IPS DF 4.7 (cell line): Measurements from ENCODE around the gene FXYD1.
"Not testable (repeated sequence)": the region's sequence is repeated elsewhere in the genome, so short reads cannot be mapped to it uniquely, and the experiment has no call there.

Experiments used
- DNase-seq: peaks from one replicate; pipeline ENCODE4 v3.0.0-alpha.2; 2013; ENCODE audit warnings: low spot score; ENCODE audit errors: extremely low read depth

Gene FXYD1

DNA sequence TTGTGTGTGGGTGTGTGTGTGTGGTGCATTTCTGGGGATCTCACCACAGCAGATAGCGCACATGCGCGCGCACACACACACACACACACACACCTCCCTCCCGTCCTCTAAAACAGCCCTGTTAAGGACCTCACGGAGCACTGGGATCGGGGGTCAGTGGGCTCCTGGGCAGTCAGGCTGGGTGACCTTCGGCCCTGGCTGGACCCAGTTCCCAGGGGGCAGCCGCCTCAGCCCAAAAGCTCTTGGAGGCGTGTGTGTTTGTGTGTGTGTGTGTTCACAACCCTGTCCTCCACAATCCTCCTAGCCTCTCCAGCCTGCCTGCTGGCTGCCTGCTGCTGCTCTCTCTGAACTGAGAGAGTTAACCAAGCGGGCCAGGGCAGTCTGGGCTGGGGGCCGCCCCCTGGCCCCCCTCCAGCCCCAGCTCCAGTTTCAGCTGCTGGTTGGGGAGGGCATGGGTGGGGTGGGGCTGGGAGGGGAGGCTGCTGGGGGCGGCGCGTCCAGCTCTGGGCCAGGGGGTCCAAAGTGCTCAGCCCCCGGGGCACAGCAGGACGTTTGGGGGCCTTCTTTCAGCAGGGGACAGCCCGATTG, at the start of gene FXYD1:
TSS of gene FXYD1 (plus strand) at position 520 of the 588 bp plus-strand sequence. CDS start 1,256 bp downstream, outside the sequence.
- no peak for DNase-seq

DNA sequence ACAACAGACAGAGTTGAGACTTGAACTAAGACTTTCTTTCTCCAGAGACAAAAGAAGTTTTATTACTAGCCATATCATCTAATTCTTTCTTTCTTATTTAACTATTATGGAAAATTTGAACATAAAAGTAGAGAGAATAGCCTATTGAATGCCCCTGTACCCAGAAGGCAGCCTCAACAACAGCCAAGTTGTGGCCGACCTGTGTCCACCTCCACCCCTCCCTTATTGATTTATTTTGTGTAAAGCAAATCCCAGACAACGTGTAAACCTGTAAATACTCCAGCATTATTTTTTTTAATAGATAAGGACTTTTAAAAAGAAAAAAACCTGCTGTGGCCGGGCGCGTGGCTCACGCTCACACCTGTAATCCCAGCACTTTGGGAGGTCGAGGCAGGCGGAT, 49.1 kb upstream of the FXYD1 start:
- no peak for DNase-seq

DNA sequence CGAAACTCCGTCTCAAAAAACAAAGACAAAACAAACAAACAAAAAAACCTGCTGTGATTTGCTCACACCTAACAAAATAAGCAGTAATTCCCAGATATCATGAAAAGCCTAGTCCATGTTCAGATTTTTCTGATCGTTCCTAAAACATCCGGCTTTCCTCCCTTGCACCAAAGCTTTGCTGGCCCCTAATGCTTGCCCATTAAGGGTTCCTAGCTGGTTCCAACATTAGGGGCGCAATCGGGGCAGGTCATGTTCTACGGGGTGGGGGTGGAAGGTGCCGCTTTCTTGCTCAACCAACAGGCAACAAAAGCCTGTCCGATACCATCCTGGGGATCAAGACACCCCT, 48.5 kb upstream of the FXYD1 start:
- no peak for DNase-seq

DNA sequence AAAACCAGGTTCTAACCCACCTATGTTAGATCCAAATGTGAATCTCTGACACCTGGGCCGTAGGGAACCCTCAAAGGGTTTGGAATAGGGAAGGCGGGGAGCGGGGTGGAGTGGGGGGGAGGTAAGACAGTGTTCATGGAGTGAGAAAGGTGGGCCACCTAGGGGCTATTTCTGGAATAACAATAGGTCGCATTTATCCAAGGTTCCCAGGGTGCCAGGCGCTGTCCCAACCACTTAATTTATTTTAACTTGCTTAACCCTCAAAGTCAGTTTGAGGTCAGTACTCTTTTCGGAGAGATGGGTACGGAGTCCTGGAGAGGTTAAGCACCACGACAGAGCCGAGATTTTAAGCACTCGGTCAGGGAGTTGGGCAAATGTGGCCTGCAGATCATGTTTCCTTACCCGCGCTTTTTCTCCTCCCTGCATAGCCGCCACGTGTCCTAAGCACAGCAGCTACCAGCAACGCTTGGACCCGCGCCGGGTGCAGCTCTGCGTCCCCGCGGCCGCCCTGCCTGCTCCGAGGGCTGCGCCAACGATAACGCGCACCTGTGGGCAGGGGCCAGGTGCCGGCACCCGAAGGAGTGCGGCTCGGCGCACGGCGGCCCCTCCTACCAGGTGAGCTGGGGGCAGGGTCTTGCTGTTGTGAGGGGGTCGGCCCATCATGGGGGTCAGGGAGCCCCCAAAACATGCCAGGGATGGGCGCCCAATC, 48.0 kb upstream of the FXYD1 start:
- DNase-seq: peak; percentile 38

- no peak for DNase-seq
These were observed 45.2 kb upstream of the FXYD1 start for GRCh38 chr19:35093430-35093829.

DNA sequence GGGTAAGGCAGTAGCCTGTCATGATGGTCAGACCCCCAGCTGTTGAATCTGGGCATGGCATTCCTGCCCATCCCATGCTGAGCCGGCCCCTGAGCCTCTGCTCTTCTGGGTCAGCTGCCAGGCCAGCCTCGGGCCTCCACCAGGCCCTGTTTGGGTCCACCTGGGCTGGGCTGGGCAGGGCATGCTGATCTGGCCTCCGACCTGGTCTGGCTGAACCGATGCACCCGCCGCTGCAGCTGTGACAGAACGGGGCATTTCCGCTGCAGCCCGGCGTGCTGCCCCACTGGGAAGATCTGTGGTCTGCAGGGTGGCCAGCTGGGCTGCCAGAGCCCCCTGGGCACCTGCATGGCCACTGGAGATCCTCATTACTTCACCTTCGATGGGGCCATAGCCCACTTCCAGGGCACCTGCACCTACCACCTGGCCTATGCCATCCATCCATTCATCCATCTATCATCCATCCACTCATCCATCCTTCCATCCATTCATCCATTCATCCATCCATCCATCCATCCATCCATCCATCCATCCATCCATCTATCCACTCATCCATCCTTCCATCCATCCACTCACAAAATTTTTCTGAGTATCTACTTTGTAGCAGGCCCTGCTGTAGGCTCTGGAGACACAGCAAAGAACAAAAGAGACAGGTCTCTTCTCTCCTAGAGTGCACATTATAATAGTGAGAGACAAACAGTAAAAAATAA, 44.5 kb upstream of the FXYD1 start:
- DNase-seq: no peak

DNA sequence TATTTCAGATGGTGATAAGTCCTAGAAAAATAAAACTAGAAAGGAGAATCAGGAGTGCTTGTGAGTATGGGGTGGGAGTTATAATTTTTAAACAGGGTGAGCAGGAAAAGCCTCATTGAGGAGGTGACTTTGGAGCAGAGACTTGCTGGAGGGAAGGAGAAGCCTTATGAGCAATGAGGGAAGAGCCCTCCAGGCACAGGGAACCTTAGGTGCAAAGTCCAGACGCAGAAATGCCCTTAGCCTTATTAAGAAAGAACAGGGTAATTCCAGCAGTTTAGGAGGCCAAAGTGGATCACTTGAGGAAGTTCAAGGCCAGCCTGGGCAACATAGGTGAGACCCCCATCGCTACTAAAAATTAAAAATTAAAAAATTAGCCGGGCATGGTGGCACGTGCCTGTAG, 44.0 kb upstream of the FXYD1 start:
- no peak for DNase-seq

DNA sequence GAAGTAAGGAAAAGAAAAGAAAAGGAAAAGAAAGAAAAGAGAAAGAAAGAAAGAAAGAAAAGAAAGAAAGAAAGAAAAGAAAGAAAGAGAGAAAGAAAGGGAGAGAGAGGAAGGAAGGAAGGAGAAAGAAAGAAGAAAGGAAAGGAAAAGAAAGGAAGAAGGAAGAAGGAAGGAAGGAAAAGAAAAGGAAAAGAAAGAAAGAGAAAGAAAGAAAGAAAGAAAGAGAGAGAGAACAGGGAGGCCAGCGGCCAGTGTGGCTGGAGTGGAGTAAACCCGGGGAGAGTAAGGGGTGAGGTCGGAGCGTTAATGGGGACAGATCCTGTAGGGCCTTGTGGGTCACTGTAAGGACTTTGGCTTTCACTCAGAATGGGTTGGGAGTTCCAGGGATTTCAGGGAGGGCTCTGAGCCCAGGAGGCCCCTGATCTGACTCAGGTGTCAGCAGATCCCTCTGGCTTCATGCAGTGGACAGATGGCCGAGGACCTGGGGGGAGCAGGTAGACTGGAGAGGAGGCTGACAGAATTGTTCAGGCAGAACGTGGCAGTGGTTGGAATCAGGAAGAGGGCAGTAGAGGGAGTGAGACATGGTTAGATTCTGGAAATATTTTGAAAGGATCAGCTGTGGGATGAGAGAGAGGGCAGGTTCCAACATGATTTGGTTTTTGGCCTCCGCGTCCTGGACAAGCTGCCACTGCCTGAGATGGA, 42.8 kb upstream of the FXYD1 start:
- DNase-seq: no peak

- no peak for DNase-seq
These were observed 40.1 kb upstream of the FXYD1 start for GRCh38 chr19:35098413-35099049.

DNA sequence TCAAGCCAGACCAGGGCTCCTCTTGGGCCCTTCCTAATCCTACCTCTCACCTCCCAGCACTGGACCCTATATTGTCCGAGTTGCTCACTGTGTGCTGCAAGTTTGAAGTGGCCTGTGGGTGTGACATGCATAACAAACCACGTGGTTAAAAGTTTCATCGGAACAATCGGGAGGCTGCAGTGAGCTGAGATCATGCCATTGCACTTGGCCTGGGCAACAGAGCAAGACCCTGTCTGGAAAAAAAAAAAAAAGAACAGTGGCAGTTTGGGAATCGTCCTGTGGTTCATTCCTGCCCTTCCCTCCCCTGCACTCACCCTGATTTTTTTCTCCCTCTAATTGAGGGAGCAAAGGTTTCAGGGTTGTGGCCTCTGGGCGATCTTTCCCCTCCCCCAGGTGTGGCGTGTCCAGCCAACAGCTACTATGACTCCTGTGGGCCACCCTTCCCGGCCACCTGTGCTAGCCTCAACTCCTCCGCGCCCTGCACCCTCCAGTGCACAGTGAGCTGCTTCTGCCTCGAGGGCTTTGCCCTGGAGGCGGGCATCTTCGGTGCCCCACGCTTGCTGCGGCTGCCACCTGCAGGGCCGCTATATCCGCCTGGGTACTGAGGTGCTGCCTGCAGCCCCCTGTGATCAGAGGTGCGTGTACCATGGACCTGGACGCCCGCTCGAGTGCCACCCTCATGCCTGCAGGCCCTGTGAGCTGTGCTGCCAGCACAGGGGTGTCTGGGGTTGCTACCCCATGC, 39.3 kb upstream of the FXYD1 start:
- DNase-seq: no peak

- no peak for DNase-seq
These were observed 38.7 kb upstream of the FXYD1 start for GRCh38 chr19:35099897-35100275.

DNA sequence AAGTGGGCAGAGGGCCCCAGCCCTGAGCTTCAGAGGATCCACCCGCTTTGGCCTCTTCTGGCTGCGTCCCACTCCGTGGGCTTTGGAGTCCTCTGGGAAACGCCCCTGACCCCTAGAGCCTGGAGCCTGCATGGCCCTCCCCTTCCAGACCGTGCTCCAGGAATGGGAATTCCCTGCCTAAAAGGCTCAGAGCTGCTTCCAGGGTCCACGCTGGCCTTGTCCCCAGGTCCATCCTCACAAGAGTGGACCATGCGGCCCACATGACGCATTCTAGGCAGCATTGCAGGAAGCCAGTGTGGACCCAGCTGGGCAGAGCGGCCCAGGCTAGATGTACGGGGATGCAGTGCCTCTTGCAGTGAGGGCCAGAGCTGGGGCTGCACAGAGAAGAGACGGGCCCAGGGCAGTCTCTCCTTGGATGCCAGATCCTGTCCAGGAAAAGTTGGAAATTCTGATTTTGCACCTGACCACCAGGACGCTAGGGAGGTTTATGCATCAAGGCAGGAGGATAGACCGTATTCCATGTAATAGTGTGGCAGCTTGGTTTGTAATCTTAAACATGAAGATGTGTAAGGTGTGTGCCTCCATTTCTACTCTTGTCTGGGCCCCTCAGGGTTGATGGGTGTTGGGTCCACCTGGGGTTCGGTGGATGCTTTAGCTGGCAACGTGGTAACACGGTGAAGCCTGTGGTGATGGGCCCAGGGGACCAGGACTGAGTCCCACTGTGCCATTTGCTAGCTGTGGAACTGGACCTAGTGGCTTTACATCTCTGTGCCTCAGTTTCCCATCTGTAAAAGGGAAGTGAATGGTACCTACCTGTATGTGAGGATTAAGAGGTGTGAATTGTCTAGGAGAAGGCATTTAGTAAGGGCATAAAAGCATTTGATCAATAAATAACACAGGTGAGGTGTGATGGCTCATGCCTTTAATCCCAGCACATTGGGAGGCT, 37.8 kb upstream of the FXYD1 start:
- no peak for DNase-seq

GRCh38 chr19:35101949-35102348, 36.7 kb upstream of the FXYD1 start:
- not testable (repeated sequence) for DNase-seq

GRCh38 chr19:35103614-35104013, 35.0 kb upstream of the FXYD1 start:
- not testable (repeated sequence) for DNase-seq

GRCh38 chr19:35104361-35104760, 34.3 kb upstream of the FXYD1 start:
- no peak for DNase-seq

GRCh38 chr19:35105047-35105410, 33.6 kb upstream of the FXYD1 start:
- DNase-seq: no peak

GRCh38 chr19:35105411-35106290, 33.0 kb upstream of the FXYD1 start:
- no peak for DNase-seq

- no peak for DNase-seq
These were observed 32.4 kb upstream of the FXYD1 start for GRCh38 chr19:35106291-35106583.

DNA sequence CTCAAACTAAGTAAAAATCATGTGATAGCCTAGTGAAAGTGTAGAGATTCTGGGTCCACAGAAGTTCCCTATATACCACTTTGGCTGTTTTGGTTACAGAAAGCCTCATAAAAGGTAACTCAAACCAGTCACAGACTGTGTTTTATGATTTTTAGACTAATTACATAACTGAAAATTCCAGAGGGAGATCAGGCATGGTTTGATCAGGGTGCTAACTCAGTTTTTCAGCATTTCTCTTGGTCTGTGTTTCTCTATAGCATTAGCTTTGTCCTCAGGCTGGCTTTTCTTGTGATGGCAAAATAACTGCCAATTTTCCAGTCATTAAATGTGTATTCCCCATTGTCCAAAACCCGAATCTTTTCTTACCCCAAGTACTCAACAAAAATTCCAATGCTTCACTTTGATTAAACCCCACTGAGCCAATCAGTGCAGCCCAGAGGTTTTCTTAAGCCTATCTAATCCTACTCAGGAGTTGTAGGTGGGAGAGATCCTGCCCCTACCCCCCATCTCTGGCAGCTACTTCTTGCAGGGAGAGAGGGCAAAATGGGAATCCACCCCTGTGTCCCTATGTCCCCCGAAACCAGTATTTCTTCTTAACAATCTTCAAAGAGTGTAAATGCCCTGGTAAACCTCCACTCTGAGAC, 31.6 kb upstream of the FXYD1 start:
- no peak for DNase-seq
